Mesenchymal stem cell (in vitro differentiated cells and primary cell): ENCODE data around the gene ERBB4.

Source experiments
- DNase-seq: peaks from one replicate; pipeline ENCODE4 v3.0.0-alpha.2; 2013
- H2AFZ ChIP-seq: one replicate; pipeline ENCODE4 v1.6.1; 2013; ENCODE audit warnings: low read depth, mild to moderate bottlenecking, control low read depth, inconsistent platforms, low read length, moderate library complexity
- H2AK5ac ChIP-seq: 2 replicates; pipeline ENCODE4 v1.6.1; 2013; ENCODE audit warnings: low read length, moderate library complexity, mild to moderate bottlenecking, inconsistent platforms; ENCODE audit not compliant: severe bottlenecking
- H2BK120ac ChIP-seq: one replicate; pipeline ENCODE4 v1.6.1; 2013; ENCODE audit warnings: low read depth, mild to moderate bottlenecking, inconsistent platforms, low read length, moderate library complexity
- H2BK12ac ChIP-seq, 2 experiments: one replicate each; pipeline ENCODE4 v1.6.1; 2013; ENCODE audit warnings: inconsistent platforms in 2 of 2, low read length in 2 of 2, mild to moderate bottlenecking in 2 of 2, moderate library complexity in 2 of 2, control low read depth in 1 of 2
- H2BK15ac ChIP-seq: one replicate; pipeline ENCODE4 v1.6.1; 2013; ENCODE audit warnings: mild to moderate bottlenecking, low read depth, inconsistent platforms; ENCODE audit not compliant: poor library complexity, severe bottlenecking
- H2BK5ac ChIP-seq: 2 replicates; pipeline ENCODE4 v1.6.1; 2013; ENCODE audit warnings: low read depth, mild to moderate bottlenecking, low read length, control low read depth, inconsistent platforms; ENCODE audit not compliant: poor library complexity, severe bottlenecking
- H3K14ac ChIP-seq, 2 experiments: one replicate each; pipeline ENCODE4 v1.6.1; 2013; ENCODE audit warnings: inconsistent platforms in 2 of 2, low read length in 2 of 2, control low read depth in 1 of 2, mild to moderate bottlenecking in 1 of 2, moderate library complexity in 1 of 2
- H3K18ac ChIP-seq, 2 experiments: one replicate each; pipeline ENCODE4 v1.6.1; 2013; ENCODE audit warnings: inconsistent platforms in 2 of 2, low read length in 2 of 2, control low read depth in 1 of 2, low read depth in 1 of 2, mild to moderate bottlenecking in 1 of 2
- H3K23ac ChIP-seq, 2 experiments: one replicate each; pipeline ENCODE4 v1.6.1; 2013; ENCODE audit warnings: inconsistent platforms in 2 of 2, low read length in 2 of 2, mild to moderate bottlenecking in 2 of 2, moderate library complexity in 2 of 2, control low read depth in 1 of 2
- H3K27ac ChIP-seq: 2 replicates; pipeline ENCODE4 v1.5.1; 2013; ENCODE audit warnings: mild to moderate bottlenecking, moderate library complexity, low read length, control low read depth, inconsistent platforms; ENCODE audit not compliant: poor library complexity, severe bottlenecking
- H3K27me3 ChIP-seq, 2 experiments: 2 replicates each; pipeline versions ENCODE4 v1.6.1 to v1.7.0; 2013; ENCODE audit warnings: low read length in 2 of 2, mild to moderate bottlenecking in 2 of 2, moderate library complexity in 2 of 2, control low read depth in 1 of 2, inconsistent platforms in 1 of 2; ENCODE audit not compliant: control insufficient read depth in 1 of 2, insufficient read depth in 1 of 2
- H3K36me3 ChIP-seq, 2 experiments: 2 replicates each; pipeline versions ENCODE4 v1.6.1 to v1.7.0; 2013; ENCODE audit warnings: low read length in 2 of 2, control low read depth in 1 of 2, inconsistent platforms in 1 of 2, low read depth in 1 of 2, mild to moderate bottlenecking in 1 of 2; ENCODE audit not compliant: insufficient read depth in 2 of 2, control insufficient read depth in 1 of 2
- H3K4ac ChIP-seq, 2 experiments: one replicate each; pipeline ENCODE4 v1.6.1; 2013; ENCODE audit warnings: inconsistent platforms in 2 of 2, low read length in 2 of 2, mild to moderate bottlenecking in 2 of 2, moderate library complexity in 2 of 2, control low read depth in 1 of 2, low read depth in 1 of 2
- H3K4me1 ChIP-seq: 2 replicates; pipeline ENCODE4 v1.6.1; 2013; ENCODE audit warnings: low read depth, low read length, control low read depth; ENCODE audit not compliant: control insufficient read depth, insufficient read depth
- H3K4me2 ChIP-seq: 2 replicates; pipeline ENCODE4 v1.6.1; 2013; ENCODE audit warnings: low read length, mild to moderate bottlenecking, inconsistent platforms; ENCODE audit not compliant: poor library complexity, severe bottlenecking
- H3K4me3 ChIP-seq, 2 experiments: 2 replicates each; pipeline versions ENCODE4 v1.5.1 to v1.7.0; 2013; ENCODE audit warnings: low read length in 2 of 2, mild to moderate bottlenecking in 2 of 2, control low read depth in 1 of 2, low read depth in 1 of 2; ENCODE audit not compliant: insufficient read depth in 1 of 2
- H3K79me1 ChIP-seq: replicated peaks from 2 replicates; pipeline ENCODE4 v1.6.1; 2013; ENCODE audit warnings: mild to moderate bottlenecking, control low read depth, low read length, inconsistent platforms; ENCODE audit not compliant: poor library complexity, severe bottlenecking
- H3K9ac ChIP-seq: 2 replicates; pipeline ENCODE4 v1.7.0; 2013; ENCODE audit warnings: mild to moderate bottlenecking, low read length, moderate library complexity
- H3K9me3 ChIP-seq: 2 replicates; pipeline ENCODE4 v1.7.0; 2013; ENCODE audit warnings: mild to moderate bottlenecking, low read length; ENCODE audit not compliant: control insufficient read depth
- H4K8ac ChIP-seq: one replicate; pipeline ENCODE4 v1.6.1; 2013; ENCODE audit warnings: inconsistent platforms, mild to moderate bottlenecking, low read length, moderate library complexity
- H4K91ac ChIP-seq: one replicate; pipeline ENCODE4 v1.6.1; 2013; ENCODE audit warnings: mild to moderate bottlenecking, low read length, inconsistent platforms
- WGBS: methylation state at CpG from one replicate; pipeline ENCODE4 v1.1.7; 2013; ENCODE audit warnings: mixed read lengths; 5-methylcytosine and 5-hydroxymethylcytosine counted together

The ERBB4 gene

DNA sequence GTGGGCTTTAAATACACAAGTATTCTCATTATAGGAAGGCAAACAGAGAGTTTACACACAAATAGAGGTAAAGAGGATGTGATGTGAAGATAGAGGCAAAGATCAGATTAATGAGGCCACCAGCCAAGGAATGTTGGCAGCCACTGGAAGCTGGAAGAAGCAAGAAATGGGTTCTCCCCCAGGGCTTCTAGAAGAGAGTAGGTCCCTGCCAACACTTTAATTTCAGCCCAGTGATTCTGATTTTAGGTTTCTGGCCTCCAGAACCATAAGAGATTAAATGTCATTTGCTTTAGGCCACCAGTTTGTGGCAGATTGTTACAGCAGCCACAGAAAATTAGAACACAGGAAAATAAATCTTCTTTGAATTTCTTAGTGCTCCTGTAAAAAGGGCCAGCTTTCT, 1065.5 kb downstream of the ERBB4 start:
- no peak overlapping the region for H3K4ac ChIP-seq

DNA sequence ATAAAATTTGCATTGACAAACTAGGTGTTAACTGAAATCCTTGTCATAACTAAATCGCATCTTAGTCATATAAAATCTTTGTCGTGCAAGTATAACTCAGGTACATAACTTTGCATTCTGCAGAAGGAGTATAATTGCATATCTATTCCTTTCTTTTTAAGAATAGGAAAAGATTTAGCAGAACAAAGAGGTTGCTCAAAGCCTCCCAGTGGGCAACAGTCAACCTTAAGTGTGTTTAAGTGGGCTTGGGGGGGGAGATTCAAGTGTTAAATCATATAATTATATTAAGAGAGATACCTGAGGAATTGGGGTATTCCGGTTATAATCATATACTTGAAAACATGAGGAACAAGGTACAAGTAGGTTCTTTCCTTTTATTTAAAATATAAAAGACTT, 1068.9 kb downstream of the ERBB4 start:
- Histone ChIP-seq H3K4me2 (no peak overlapping the region), H3K27me3 (no peaks in the 10 kb centered on the region), H3K9ac (no peak overlapping the region), H2BK5ac (no peak overlapping the region), H3K14ac (no peak overlapping the region), H3K36me3 (no peaks in the 10 kb centered on the region), H3K79me1 (no peaks in the 10 kb centered on the region), H3K18ac (no peak overlapping the region), H2BK12ac (no peak overlapping the region), H3K4me1 (no peaks in the 10 kb centered on the region), H3K4me3 (no peak overlapping the region), H3K9me3 (no peaks in the 10 kb centered on the region), H4K91ac (no peak overlapping the region), H4K8ac (no peak overlapping the region), H2AFZ (no peak overlapping the region), H3K4ac (no peak overlapping the region), H2BK15ac (no peak overlapping the region), H2BK120ac (no peak overlapping the region), H3K23ac (no peak overlapping the region), H2AK5ac (no peak overlapping the region), H3K27ac (no peak overlapping the region)
- DNase-seq = no peak
- 80% methylated on average over 1 of the region's 3 CpGs for WGBS

More for the DNA sequence above, 1065.5 kb downstream of the ERBB4 start:
- Histone ChIP-seq H2BK12ac (no peak overlapping the region), H3K27ac (no peak overlapping the region), H3K4me1 (peaks cover 1% of the 10 kb centered on the region), H4K8ac (no peak overlapping the region), H3K4me3 (no peak overlapping the region), H3K4me2 (no peak overlapping the region), H3K9me3 (no peaks in the 10 kb centered on the region), H3K79me1 (no peaks in the 10 kb centered on the region), H2AK5ac (no peak overlapping the region), H4K91ac (no peak overlapping the region), H3K18ac (no peak overlapping the region), H3K36me3 (no peaks in the 10 kb centered on the region), H2AFZ (no peak overlapping the region), H2BK15ac (no peak overlapping the region), H2BK5ac (no peak overlapping the region), H3K9ac (no peak overlapping the region), H2BK120ac (no peak overlapping the region), H3K27me3 (no peaks in the 10 kb centered on the region), H3K23ac (no peak overlapping the region), H3K14ac (no peak overlapping the region)
- DNase-seq = no peak

GRCh38 chr2:211468877-211469663, 1069.5 kb downstream of the ERBB4 start:
- no peaks in the 10 kb centered on the region for H3K36me3 ChIP-seq

GRCh38 chr2:211468217-211468616, 1070.4 kb downstream of the ERBB4 start:
- Histone ChIP-seq H4K91ac (no peak overlapping the region), H3K27ac (no peak overlapping the region), H3K4ac (no peak overlapping the region), H3K36me3 (no peaks in the 10 kb centered on the region), H2AK5ac (no peak overlapping the region), H3K79me1 (no peaks in the 10 kb centered on the region), H2BK120ac (no peak overlapping the region), H3K4me2 (no peak overlapping the region), H3K27me3 (no peaks in the 10 kb centered on the region), H3K9me3 (no peaks in the 10 kb centered on the region), H2BK12ac (no peak overlapping the region), H2AFZ (no peak overlapping the region), H3K9ac (no peak overlapping the region), H3K18ac (no peak overlapping the region), H3K23ac (no peak overlapping the region), H3K14ac (no peak overlapping the region), H4K8ac (no peak overlapping the region), H2BK5ac (no peak overlapping the region), H3K4me1 (no peaks in the 10 kb centered on the region), H2BK15ac (no peak overlapping the region), H3K4me3 (no peak overlapping the region)
- WGBS = 76% methylated on average over 4 of the region's 4 CpGs
- no peak for DNase-seq

More at GRCh38 chr2:211468877-211469663, 1069.5 kb downstream of the ERBB4 start:
- Histone ChIP-seq H3K4me2 (no peak overlapping the region), H4K8ac (no peak overlapping the region), H2BK120ac (no peak overlapping the region), H2BK5ac (no peak overlapping the region), H3K23ac (no peak overlapping the region), H3K14ac (peak overlapping the region in 1 of 2 experiments; percentile 53), H3K79me1 (no peaks in the 10 kb centered on the region), H2AFZ (no peak overlapping the region), H2BK15ac (no peak overlapping the region), H3K18ac (no peak overlapping the region), H2BK12ac (no peak overlapping the region), H3K27ac (no peak overlapping the region), H3K4me1 (no peaks in the 10 kb centered on the region), H3K4ac (no peak overlapping the region), H4K91ac (no peak overlapping the region), H3K27me3 (no peaks in the 10 kb centered on the region), H3K9me3 (no peaks in the 10 kb centered on the region), H3K9ac (no peak overlapping the region), H3K4me3 (no peak overlapping the region), H2AK5ac (no peak overlapping the region)
- DNase-seq = no peak
- WGBS = 31% methylated on average over 2 of the region's 4 CpGs
